ENCODE data around the gene ZBTB21.

ZBTB21 gene

GRCh38 chr21:42042651-42043050 lies 32.5 kb upstream of the ZBTB21 start:
- TF ChIP-seq CTCF (IDR thresholded peaks at IDR 0.05; ENCODE audit: low read depth, low read length): no peak
- TF ChIP-seq MAX (IDR thresholded peaks at IDR 0.05; ENCODE audit: low read depth, low read length): no peak
- TF ChIP-seq MYC (IDR thresholded peaks at IDR 0.05; ENCODE audit: low read depth, low read length): no peak
- no peak for TF ChIP-seq POLR2A (IDR thresholded peaks at IDR 0.05; ENCODE audit: extremely low read depth, insufficient read length)
- no peak overlapping the region for H3K4me3 ChIP-seq (ENCODE audit: low read depth, low read length)
- no peak for DNase-seq (ENCODE audit: low read depth)

- no peak overlapping the region for H3K4me3 ChIP-seq (ENCODE audit: low read depth, low read length)
- no peak for DNase-seq (ENCODE audit: low read depth)
- no peak for TF ChIP-seq POLR2A (IDR thresholded peaks at IDR 0.05; ENCODE audit: extremely low read depth, insufficient read length)
- no peak for TF ChIP-seq MAX (IDR thresholded peaks at IDR 0.05; ENCODE audit: low read depth, low read length)
- TF ChIP-seq CTCF (IDR thresholded peaks at IDR 0.05; ENCODE audit: low read depth, low read length): no peak
- no peak for TF ChIP-seq MYC (IDR thresholded peaks at IDR 0.05; ENCODE audit: low read depth, low read length)
Measured at GRCh38 chr21:42041711-42042110, 31.6 kb upstream of the ZBTB21 start.

GRCh38 chr21:42041246-42041645 lies 31.1 kb upstream of the ZBTB21 start:
- TF ChIP-seq POLR2A (IDR thresholded peaks at IDR 0.05; ENCODE audit: extremely low read depth, insufficient read length) (no peak), CTCF (IDR thresholded peaks at IDR 0.05; ENCODE audit: low read depth, low read length) (no peak), MYC (IDR thresholded peaks at IDR 0.05; ENCODE audit: low read depth, low read length) (no peak), MAX (IDR thresholded peaks at IDR 0.05; ENCODE audit: low read depth, low read length) (no peak)
- no peak overlapping the region for H3K4me3 ChIP-seq (ENCODE audit: low read depth, low read length)
- no peak for DNase-seq (ENCODE audit: low read depth)

- no peak for TF ChIP-seq MYC (IDR thresholded peaks at IDR 0.05; ENCODE audit: low read depth, low read length)
- no peak for TF ChIP-seq POLR2A (IDR thresholded peaks at IDR 0.05; ENCODE audit: extremely low read depth, insufficient read length)
- no peak for TF ChIP-seq CTCF (IDR thresholded peaks at IDR 0.05; ENCODE audit: low read depth, low read length)
- no peak for TF ChIP-seq MAX (IDR thresholded peaks at IDR 0.05; ENCODE audit: low read depth, low read length)
- no peak for DNase-seq (ENCODE audit: low read depth)
- no peak overlapping the region for H3K4me3 ChIP-seq (ENCODE audit: low read depth, low read length)
Measured at GRCh38 chr21:42040411-42041180, 30.4 kb upstream of the ZBTB21 start.

GRCh38 chr21:42039911-42040351 lies 29.8 kb upstream of the ZBTB21 start:
- peak; percentile 31 for DNase-seq (ENCODE audit: low read depth)
- no peak for TF ChIP-seq MAX (IDR thresholded peaks at IDR 0.05; ENCODE audit: low read depth, low read length)
- H3K4me3 ChIP-seq (ENCODE audit: low read depth, low read length): no peak overlapping the region

- no peak for DNase-seq (ENCODE audit: low read depth)
- no peak overlapping the region for H3K4me3 ChIP-seq (ENCODE audit: low read depth, low read length)
- TF ChIP-seq CTCF (IDR thresholded peaks at IDR 0.05; ENCODE audit: low read depth, low read length) (no peak), MAX (IDR thresholded peaks at IDR 0.05; ENCODE audit: low read depth, low read length) (no peak), POLR2A (IDR thresholded peaks at IDR 0.05; ENCODE audit: extremely low read depth, insufficient read length) (no peak), MYC (IDR thresholded peaks at IDR 0.05; ENCODE audit: low read depth, low read length) (no peak)
Measured at GRCh38 chr21:42039470-42039901, 29.3 kb upstream of the ZBTB21 start.
